COLO829 (cell line): ENCODE results near the gene LCE1F.

Experiments
- DNase-seq: peaks from one replicate; pipeline ENCODE4 v3.0.0; 2012; ENCODE audit warnings: low spot score

Gene LCE1F

DNA sequence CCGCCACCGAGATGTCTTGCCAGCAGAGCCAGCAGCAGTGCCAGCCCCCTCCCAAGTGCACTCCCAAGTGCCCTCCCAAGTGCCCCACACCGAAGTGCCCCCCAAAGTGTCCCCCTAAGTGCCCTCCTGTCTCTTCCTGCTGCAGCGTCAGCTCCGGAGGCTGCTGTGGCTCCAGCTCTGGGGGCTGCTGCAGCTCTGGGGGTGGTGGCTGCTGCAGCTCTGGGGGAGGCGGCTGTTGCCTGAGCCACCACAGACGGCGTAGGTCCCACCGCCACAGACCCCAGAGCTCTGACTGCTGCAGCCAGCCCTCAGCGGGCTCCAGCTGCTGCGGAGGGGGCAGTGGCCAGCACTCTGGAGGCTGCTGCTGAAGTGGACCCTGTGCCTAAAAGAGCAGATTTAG, 1.4 kb downstream of the LCE1F start:
- no peak for DNase-seq

- DNase-seq, result peak; percentile 54
Measured at GRCh38 chr1:152777510-152778137, 2.7 kb downstream of the LCE1F start.

GRCh38 chr1:152783095-152783494, 8.2 kb downstream of the LCE1F start:
- no peak for DNase-seq

DNA sequence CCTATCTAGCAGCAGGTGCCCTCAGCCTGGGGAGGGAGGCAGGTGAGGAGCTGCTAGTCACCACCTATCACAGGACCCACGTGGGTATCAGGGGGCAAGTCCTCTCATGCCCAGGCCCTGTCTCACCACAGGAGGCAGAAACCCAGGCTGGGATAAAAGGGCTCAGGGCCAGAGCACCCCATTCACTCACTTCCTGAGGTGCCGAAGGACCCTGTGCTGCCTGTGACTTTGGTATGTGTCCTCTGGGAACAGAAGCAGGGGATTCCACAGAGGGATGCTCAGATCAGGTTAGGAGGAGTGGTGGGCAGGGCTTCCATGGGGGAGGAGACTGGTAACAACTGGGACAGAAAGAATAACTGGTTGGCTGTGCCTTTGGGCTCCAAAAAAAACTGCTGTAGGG, 11.1 kb downstream of the LCE1F start, which contains the start of gene LCE1E:
LCE1E (plus strand) TSS at position 181 of the 400 bp plus-strand sequence. CDS start 1,043 bp downstream, outside the sequence.
- no peak for DNase-seq

GRCh38 chr1:152795686-152796085, 20.7 kb downstream of the LCE1F start:
- peak; percentile 38 for DNase-seq

DNA sequence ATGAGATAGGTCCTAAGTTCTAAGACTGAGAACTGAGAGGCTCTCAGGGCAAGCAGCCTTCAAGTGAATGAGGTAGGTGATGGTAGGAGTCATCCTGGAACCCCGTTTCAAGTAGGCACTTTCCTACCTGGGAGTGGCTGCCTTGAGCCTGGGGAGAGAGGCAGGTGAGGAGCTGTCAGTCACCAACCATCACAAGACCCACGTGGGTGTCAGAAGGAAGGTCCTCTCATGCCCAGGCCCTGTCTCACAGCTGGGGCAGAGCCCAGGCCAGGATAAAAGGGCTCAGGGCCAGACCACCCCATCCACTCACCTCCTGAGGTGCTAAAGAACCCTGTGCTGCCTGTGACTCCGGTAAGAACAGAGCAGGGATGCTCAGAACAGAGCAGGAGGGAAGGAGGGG, 21.5 kb downstream of the LCE1F start, which contains the start of gene LCE1D:
LCE1D (plus strand) TSS at position 301 of the 400 bp plus-strand sequence. CDS start 1,074 bp downstream, outside the sequence.
- DNase-seq, result no peak

DNA sequence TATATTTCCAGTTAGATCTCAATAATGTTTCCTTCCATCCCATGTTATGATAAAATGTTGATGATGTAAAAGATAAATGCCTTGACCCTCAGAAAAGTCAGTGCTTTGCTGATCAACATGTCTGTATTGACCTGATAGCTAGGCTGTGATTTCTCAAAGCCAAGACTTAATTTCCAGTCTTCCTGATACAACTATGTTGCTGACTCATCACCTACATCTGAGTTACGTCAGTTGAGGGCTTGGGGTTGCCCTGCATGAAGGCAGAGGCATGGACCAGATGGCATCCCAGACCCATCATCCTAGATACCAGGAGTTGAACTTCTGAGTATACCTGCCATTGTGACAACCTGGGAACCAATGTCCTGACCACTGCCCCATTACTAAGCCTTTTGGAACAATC, 26.4 kb downstream of the LCE1F start:
- DNase-seq, result no peak

DNA sequence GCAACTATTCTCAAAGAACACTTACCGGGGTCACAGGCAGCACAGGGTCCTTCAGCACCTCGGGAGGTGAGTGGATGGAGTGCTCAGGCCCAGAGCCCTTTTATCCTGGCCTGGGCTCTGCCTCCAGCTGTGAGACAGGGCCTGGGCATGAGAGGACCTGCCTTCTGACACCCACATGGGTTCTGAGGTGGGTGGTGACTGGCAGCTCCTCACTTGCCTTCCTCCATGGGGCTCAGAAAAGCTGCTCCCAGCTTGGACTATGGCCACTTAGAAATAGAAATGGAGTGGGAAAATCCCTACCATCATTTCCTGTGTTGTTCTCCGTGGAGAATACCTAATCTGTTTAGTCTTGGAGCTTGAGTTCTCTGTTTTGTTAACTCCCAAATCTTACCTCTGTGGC, 31.6 kb downstream of the LCE1F start, which contains the start of gene LCE1C:
LCE1C (minus strand) TSS at position 76 of the 400 bp plus-strand sequence. CDS start 1,173 bp downstream, outside the sequence.
- no peak for DNase-seq

- no peak for DNase-seq
Measured at GRCh38 chr1:152811050-152811449, 36.1 kb downstream of the LCE1F start.

DNA sequence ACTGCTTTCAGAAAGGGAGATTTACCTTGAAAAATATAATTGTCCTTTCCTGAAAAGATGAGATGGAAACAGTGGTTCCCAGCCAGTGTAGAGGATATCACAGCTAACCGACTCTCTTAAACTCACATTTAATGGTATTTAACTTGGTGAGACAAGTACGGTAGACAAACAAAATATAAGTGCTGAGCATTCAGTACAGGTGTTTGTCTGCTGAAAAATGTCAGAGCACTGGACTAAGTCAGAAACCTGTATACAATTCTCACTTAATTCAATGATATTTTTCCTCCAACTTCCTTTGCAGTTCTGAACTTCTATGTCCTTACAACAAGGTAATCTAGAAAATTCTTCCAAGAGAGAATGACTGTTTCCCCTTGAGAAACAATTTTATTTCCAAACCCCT, 36.7 kb downstream of the LCE1F start, which contains the start of gene LCE1B:
LCE1B (plus strand) TSS at position 301 of the 400 bp plus-strand sequence. CDS start 476 bp downstream, outside the sequence.
- no peak for DNase-seq

GRCh38 chr1:152817309-152817708, 42.4 kb downstream of the LCE1F start:
- DNase-seq, result no peak

DNA sequence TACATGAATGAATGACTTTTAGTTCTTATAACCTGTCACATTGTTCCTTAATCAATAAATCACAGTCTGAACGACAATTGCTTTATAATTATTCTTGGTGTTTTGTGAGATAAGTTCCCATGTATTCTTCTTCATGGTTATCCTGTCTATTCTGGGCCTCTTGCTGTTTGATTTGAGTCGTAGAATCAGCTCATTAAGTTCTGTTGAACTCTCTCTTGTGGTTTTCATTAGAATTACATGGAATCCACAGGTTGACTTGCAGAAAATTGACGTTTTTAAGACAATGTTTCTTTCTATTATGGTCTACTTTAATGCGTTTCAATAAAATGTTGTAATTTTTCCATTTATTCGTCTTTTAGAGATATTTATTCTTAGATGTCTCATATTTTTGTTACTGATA, 48.4 kb downstream of the LCE1F start:
- no peak for DNase-seq

DNA sequence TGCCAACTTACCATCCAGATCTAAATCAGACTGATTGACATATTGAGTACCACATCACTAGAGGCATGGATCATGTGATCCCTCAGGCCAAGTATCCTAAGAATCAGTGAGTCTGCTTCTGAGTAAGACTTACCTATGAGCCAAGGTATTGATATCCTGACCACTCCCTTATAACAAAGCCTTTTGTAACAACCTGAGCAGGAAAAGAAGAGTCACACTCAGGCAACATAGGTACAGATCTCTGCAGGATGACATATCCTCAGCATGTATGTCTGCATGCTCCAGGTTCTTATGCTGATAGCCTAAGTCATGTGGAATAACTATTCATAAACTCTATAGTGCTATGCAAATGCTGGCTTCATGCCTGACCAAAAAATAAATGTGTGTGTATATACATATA, 50.0 kb downstream of the LCE1F start:
- no peak for DNase-seq
